GM12878 (cell line): ENCODE measurements around the gene ATN1. TPM values are rescaled to one million over a fixed set of nuclear protein-coding genes. Genes with fewer than 3 reads are reported as not detected.

Experiments
- ATAC-seq: fragments of 200-7000 bp; cut with Tn5 transposase; 3 replicates; pipeline ENCODE4 v1.9.1; 2020; ENCODE audit warnings: mild to moderate bottlenecking, moderate library complexity
- BruUV-seq: library from RNA; stranded (reverse); fragments of 400-500 nt; replicated peaks from 2 replicates; lab custom pipeline; 2021; lab: Mats Ljungman, UMichigan
- CTCF ChIA-PET: fragments of 300-600 bp; sonication (Branson Sonifier 250); formaldehyde crosslinking; extraction: SDS; loops from one replicate; lab custom pipeline; 2021; ENCODE audit warnings: inconsistent platforms; lab: Yijun Ruan, JAX
- POLR2A ChIA-PET: fragments of 350-600 bp; formaldehyde crosslinking; extraction: SDS; loops from one replicate; lab custom pipeline; 2021; ENCODE audit warnings: inconsistent platforms; lab: Charles Lee
- RAD21 ChIA-PET: fragments of 300-600 bp; sonication (Branson Sonifier 250); formaldehyde crosslinking; loops from one replicate; lab custom pipeline; 2023; ENCODE audit warnings: antibody characterized with exemption; ENCODE audit not compliant: unreplicated experiment; lab: Charles Lee
- SMC1A ChIA-PET: fragments of 300-600 bp; sonication (Branson Sonifier 250); formaldehyde crosslinking; loops from one replicate; lab custom pipeline; 2023; ENCODE audit not compliant: unreplicated experiment, uncharacterized antibody; lab: Charles Lee
- DNase-seq: peaks from one replicate; pipeline ENCODE4 v3.0.0-alpha.2; 2011; ENCODE audit warnings: low read depth, low spot score
- FAIRE-seq: peaks from 3 replicates; lab custom pipeline; 2011; peaks lifted over from hg19 to GRCh38; lab: Jason Lieb, UNC
- H2AFZ ChIP-seq: 2 replicates; pipeline ENCODE4 v1.6.0; 2011; ENCODE audit warnings: low read depth, low read length, control low read depth; ENCODE audit not compliant: control insufficient read depth
- H3K27ac ChIP-seq: 2 replicates; pipeline ENCODE4 v1.5.1; 2011; ENCODE audit warnings: control low read depth; ENCODE audit not compliant: control insufficient read depth, insufficient read depth
- H3K27me3 ChIP-seq, 2 experiments: replicated peaks in 1 of 2; 2 replicates each; pipeline versions ENCODE4 v1.6.0 to v1.6.1; 2011; ENCODE audit warnings: low read length in 1 of 2; ENCODE audit not compliant: control insufficient read depth in 2 of 2, insufficient read depth in 2 of 2
- H3K36me3 ChIP-seq, 2 experiments: 2 replicates each; pipeline ENCODE4 v1.5.1; 2011; ENCODE audit warnings: low read length in 1 of 2; ENCODE audit not compliant: control insufficient read depth in 2 of 2, insufficient read depth in 2 of 2
- H3K4me1 ChIP-seq: 2 replicates; pipeline ENCODE4 v1.6.1; 2011; ENCODE audit warnings: mild to moderate bottlenecking, low read length, moderate library complexity, mixed read lengths; ENCODE audit not compliant: control insufficient read depth, insufficient read depth
- H3K4me2 ChIP-seq: 2 replicates; pipeline ENCODE4 v1.6.0; 2011; ENCODE audit warnings: control low read depth; ENCODE audit not compliant: control insufficient read depth, insufficient read depth
- H3K4me3 ChIP-seq: fragments of 200-600 bp; sonication (generic); 2 replicates; pipeline ENCODE4 v1.5.1; 2016
- H3K79me2 ChIP-seq: 2 replicates; pipeline ENCODE4 v1.6.0; 2011; ENCODE audit warnings: low read length; ENCODE audit not compliant: control insufficient read depth, insufficient read depth
- H3K9ac ChIP-seq: 2 replicates; pipeline ENCODE4 v1.8.0; 2011; ENCODE audit warnings: low read length, control low read depth, mixed read lengths; ENCODE audit not compliant: control insufficient read depth, insufficient read depth
- H3K9me3 ChIP-seq: replicated peaks from 3 replicates; pipeline ENCODE4 v1.5.1; 2011; ENCODE audit warnings: mild to moderate bottlenecking, low read length; ENCODE audit not compliant: control insufficient read depth, insufficient read depth
- H4K20me1 ChIP-seq: 2 replicates; pipeline ENCODE4 v1.6.0; 2011; ENCODE audit not compliant: control insufficient read depth, insufficient read depth
- CHD2 ChIP-seq: IDR thresholded peaks from 2 replicates; pipeline ENCODE4 v1.6.1; 2011; ENCODE audit warnings: low read depth, low read length, improper control_type of control experiment, borderline replicate concordance
- CREB1 ChIP-seq: IDR thresholded peaks from 2 replicates; pipeline ENCODE4 v1.6.1; 2012; ENCODE audit warnings: low read depth, mild to moderate bottlenecking, inconsistent platforms
- CUX1 ChIP-seq: IDR thresholded peaks from 2 replicates; pipeline ENCODE4 v1.6.1; 2012; ENCODE audit warnings: improper control_type of control experiment, low read depth, low read length; ENCODE audit not compliant: insufficient replicate concordance
- ETV6 ChIP-seq, 2 experiments: fragments of 450-650 bp in 1 of 2; IDR thresholded peaks in 1 of 2; conservative IDR thresholded peaks in 1 of 2; 2 replicates each; pipeline ENCODE4 v1.6.1; 2014; ENCODE audit warnings: antibody characterized with exemption in 1 of 2, borderline replicate concordance in 1 of 2, low read depth in 1 of 2, mild to moderate bottlenecking in 1 of 2, moderate library complexity in 1 of 2
- FOXM1 ChIP-seq: IDR thresholded peaks from 2 replicates; pipeline ENCODE4 v1.6.1; 2012; ENCODE audit warnings: low read depth, mild to moderate bottlenecking, inconsistent platforms, low read length, moderate library complexity
- IKZF2 ChIP-seq, 2 experiments: fragments of 450-650 bp; IDR thresholded peaks; 2 replicates each; pipeline ENCODE4 v1.6.1; 2017; ENCODE audit warnings: mild to moderate bottlenecking in 2 of 2, moderate library complexity in 2 of 2
- KDM1A ChIP-seq: fragments of 200-600 bp; sonication (generic); IDR thresholded peaks from 2 replicates; pipeline ENCODE4 v1.6.1; 2016; ENCODE audit warnings: borderline replicate concordance
- MYB ChIP-seq: fragments of 150-350 bp; IDR thresholded peaks from 2 replicates; pipeline ENCODE4 v1.6.1; 2014; ENCODE audit warnings: mild to moderate bottlenecking, low read depth, low read length, borderline replicate concordance
- PAX5 ChIP-seq: IDR thresholded peaks from 2 replicates; pipeline ENCODE4 v1.6.1; 2011; ENCODE audit warnings: low read depth, low read length, borderline replicate concordance
- RB1 ChIP-seq: fragments of 450-650 bp; formaldehyde crosslinking; IDR thresholded peaks from 2 replicates; pipeline ENCODE4 v1.6.1; 2017; ENCODE audit warnings: mild to moderate bottlenecking, borderline replicate concordance
- RFX5 ChIP-seq: IDR thresholded peaks from 2 replicates; pipeline ENCODE4 v1.6.1; 2011; ENCODE audit warnings: low read depth, low read length, improper control_type of control experiment
- STAT1 ChIP-seq: fragments of 450-650 bp; conservative IDR thresholded peaks from 2 replicates; pipeline ENCODE4 v1.6.1; 2014; ENCODE audit warnings: antibody characterized with exemption, mild to moderate bottlenecking
- ZBTB33 ChIP-seq: fragments of 450-650 bp; IDR thresholded peaks from 2 replicates; pipeline ENCODE4 v1.6.1; 2017; ENCODE audit warnings: mild to moderate bottlenecking
- ZNF207 ChIP-seq: fragments of 450-650 bp; IDR thresholded peaks from 2 replicates; pipeline ENCODE4 v1.6.1; 2014; ENCODE audit warnings: antibody characterized with exemption, mild to moderate bottlenecking, borderline replicate concordance
- ZNF622 ChIP-seq: fragments of 450-650 bp; IDR thresholded peaks from 2 replicates; pipeline ENCODE4 v1.6.1; 2017; ENCODE audit warnings: mild to moderate bottlenecking, inconsistent platforms
- WGBS: methylation state at CpG from one replicate; pipeline ENCODE4 v1.1.6; 2016; ENCODE audit warnings: low lambda C conversion rate; ENCODE audit not compliant: insufficient replicate concordance, insufficient coverage; ENCODE audit errors: missing lambda C conversion rate; 5-methylcytosine and 5-hydroxymethylcytosine counted together
- in situ Hi-C: fragments of 300-500 bp; cut with MboI; formaldehyde crosslinking; loops from 9 replicates; pipeline ENCODE4 v1.14.3; 2018; ENCODE audit warnings: mixed read lengths
- intact Hi-C: fragments of 100-400 bp; cut with micrococcal nuclease; formaldehyde crosslinking; loops from one replicate; pipeline ENCODE4 v1.14.2; 2022; ENCODE audit not compliant: unreplicated experiment
- polyA plus RNA-seq, 11 experiments: library from polyadenylated mRNA; depleted of rRNA in 4 of 11; unstranded in 6 of 11; stranded (reverse) in 5 of 11; fragments of >200 nt; fragmentation: Nextera tagmentation in 4 of 11; fragmentation: Illumina TruSeq in 1 of 11; extraction: Ambion mirVana in 4 of 11; extraction: Trizol in 1 of 11; gene quantifications; 1 replicate in 1 of 11; 2 replicates in 10 of 11; pipeline versions ENCODE4 v1.2.1 to v1.2.3, GENCODE V29; 2011 to 2016; ENCODE audit warnings: inconsistent platforms in 2 of 11, missing spikeins in 2 of 11, low read depth in 1 of 11
- total RNA-seq, 4 experiments: library from RNA; depleted of rRNA in 3 of 4; stranded (reverse); fragments of >200 nt in 3 of 4; fragmentation: Illumina TruSeq in 1 of 4; extraction: Trizol in 1 of 4; gene quantifications; 2 replicates each; pipeline versions ENCODE4 v1.2.1 to v1.2.3, GENCODE V29; 2013 to 2021

Gene ATN1
- total and polyA plus RNA-seq, 10 of the 15 experiments (the other 5 are each of a cell fraction or from before 2014, with no cell fraction given) = 0.08 to 44.5 (median 5.0) TPM

GRCh38 chr12:6966351-6966750 lies 38.6 kb downstream of the ATN1 start:
- H3K36me3 ChIP-seq = peaks cover 30 to 31% of the 10 kb centered on the region in 2 experiments
- ATAC-seq (no peak), DNase-seq (no peak), FAIRE-seq (no peak)
- H3K4me3 ChIP-seq = no peak overlapping the region
- H3K79me2 ChIP-seq = peaks cover 44% of the 10 kb centered on the region
- intact Hi-C loops = no loop called here
- H4K20me1 ChIP-seq = no peaks in the 10 kb centered on the region
- 78% methylated on average over 7 of the region's 7 CpGs for WGBS
- SMC1A ChIA-PET = interaction anchor here (0.5 to 13.2 kb wide), 4 partner anchors 9 to 42 kb away, joined by 3 to 395 read pairs (median 4); partner anchors contain the start of genes C12orf57, PTPN6 and RNU7-1
- RAD21 ChIA-PET = interaction anchor here (0.9 to 13.5 kb wide), 4 partner anchors 9 to 146 kb away, joined by 3 to 426 read pairs (median 3); partner anchors contain the start of genes C12orf57 and RNU7-1
- POLR2A ChIA-PET = interaction anchor here (2.3 to 13.5 kb wide), 2 partner anchors 10 to 22 kb away, joined by 7 to 524 read pairs; partner anchors contain the start of genes C12orf57, PTPN6 and RNU7-1
- peaks cover 25% of the 10 kb centered on the region for H3K4me1 ChIP-seq
- no peak overlapping the region for H3K9ac ChIP-seq
- no peaks in the 10 kb centered on the region for H3K27me3 ChIP-seq
- no peak overlapping the region for H2AFZ ChIP-seq
- no peak overlapping the region for H3K4me2 ChIP-seq
- CTCF ChIA-PET = interaction anchor here (0.8 to 13.2 kb wide), 6 partner anchors 11 to 147 kb away, joined by 3 to 645 read pairs (median 6); partner anchors contain the start of genes C12orf57, PTPN6 and RNU7-1
- H3K9me3 ChIP-seq = no peaks in the 10 kb centered on the region
- no TSS peak for BruUV-seq
- in situ Hi-C loops = loop anchor here (25.0 kb wide), 1 partner anchor 1671 kb away; no protein-coding TSS in a partner anchor
- no peak overlapping the region for H3K27ac ChIP-seq
- TF ChIP-seq FOXM1 (no peak), STAT1 (no peak), ZNF207 (no peak), CHD2 (no peak), MYB (no peak), RFX5 (no peak), ZBTB33 (no peak), PAX5 (no peak), CUX1 (no peak), KDM1A (no peak), RB1 (no peak), ETV6 (conservative IDR thresholded peaks at IDR 0.05 in 1 of 2, IDR thresholded peaks at IDR 0.05 in 1 of 2; ENCODE audit: borderline replicate concordance in 1 of 2, low read depth in 1 of 2) (no peak), ZNF622 (no peak), CREB1 (no peak), IKZF2 (IDR thresholded peaks at IDR 0.05) (no peak)
